Endothelial cell (in vitro differentiated cells): ENCODE results near the gene DYNLL2. TPM values are rescaled to one million over a fixed set of nuclear protein-coding genes. Genes with fewer than 3 reads are reported as not detected.

ENCODE experiments used
- DNase-seq: peaks from one replicate; pipeline ENCODE4 v3.0.0; 2021; ENCODE audit warnings: low spot score
- H3K27ac Mint-ChIP-seq: one replicate; pipeline ENCODE4 v1.8.0; 2021; ENCODE audit warnings: mixed read lengths, inconsistent platforms; ENCODE audit not compliant: unreplicated experiment
- H3K27me3 Mint-ChIP-seq: one replicate; pipeline ENCODE4 v1.8.0; 2021; ENCODE audit warnings: mild to moderate bottlenecking, moderate library complexity, mixed read lengths, inconsistent platforms; ENCODE audit not compliant: unreplicated experiment
- H3K36me3 Mint-ChIP-seq: one replicate; pipeline ENCODE4 v1.8.0; 2021; ENCODE audit warnings: mild to moderate bottlenecking, low read depth, mixed read lengths, inconsistent platforms; ENCODE audit not compliant: unreplicated experiment
- H3K4me1 Mint-ChIP-seq: one replicate; pipeline ENCODE4 v1.8.0; 2021; ENCODE audit warnings: mild to moderate bottlenecking, mixed read lengths, inconsistent platforms; ENCODE audit not compliant: unreplicated experiment
- H3K4me3 Mint-ChIP-seq: one replicate; pipeline ENCODE4 v1.8.0; 2021; ENCODE audit warnings: mild to moderate bottlenecking, mixed read lengths, inconsistent platforms; ENCODE audit not compliant: unreplicated experiment
- H3K9me3 Mint-ChIP-seq: one replicate; pipeline ENCODE4 v1.8.0; 2021; ENCODE audit warnings: mixed read lengths, inconsistent platforms; ENCODE audit not compliant: unreplicated experiment
- CTCF ChIP-seq: fragments of 200-600 bp; sonication (generic); IDR thresholded peaks from one replicate; pipeline ENCODE4 v1.5.0; 2021; ENCODE audit warnings: antibody characterized with exemption; ENCODE audit not compliant: unreplicated experiment
- total RNA-seq: library from RNA; stranded (reverse); fragmentation: NEBNext Ultra II Directional; extraction: Animal tissue kit (Norgen Biotek cat#: 25700); gene quantifications from one replicate; pipeline ENCODE4 v1.2.1, GENCODE V29; 2021; ENCODE audit not compliant: unreplicated experiment

DYNLL2 gene
- total RNA-seq, 1 donor from 2014 or later: 14.6 TPM

GRCh38 chr17:58050966-58051365 is 32.3 kb upstream of the DYNLL2 start:
- no peak overlapping the region for H3K27ac Mint-ChIP-seq
- H3K9me3 Mint-ChIP-seq: no peaks in the 10 kb centered on the region
- H3K4me1 Mint-ChIP-seq: peaks cover 2% of the 10 kb centered on the region
- H3K4me3 Mint-ChIP-seq: no peak overlapping the region
- no peak for DNase-seq
- peaks cover 5% of the 10 kb centered on the region for H3K27me3 Mint-ChIP-seq
- no peaks in the 10 kb centered on the region for H3K36me3 Mint-ChIP-seq
- TF ChIP-seq CTCF: no peak

- Mint-ChIP-seq H3K4me3 (no peak overlapping the region), H3K9me3 (no peaks in the 10 kb centered on the region), H3K36me3 (no peaks in the 10 kb centered on the region), H3K4me1 (no peaks in the 10 kb centered on the region), H3K27me3 (peaks cover 5% of the 10 kb centered on the region), H3K27ac (no peak overlapping the region)
- TF ChIP-seq CTCF: no peak
- no peak for DNase-seq
These were observed 31.8 kb upstream of the DYNLL2 start for GRCh38 chr17:58051468-58051867.

GRCh38 chr17:58052407-58052806 is 30.8 kb upstream of the DYNLL2 start:
- Mint-ChIP-seq H3K4me3 (no peak overlapping the region), H3K27me3 (peaks cover 5% of the 10 kb centered on the region), H3K36me3 (no peaks in the 10 kb centered on the region), H3K9me3 (no peaks in the 10 kb centered on the region), H3K4me1 (no peaks in the 10 kb centered on the region), H3K27ac (no peak overlapping the region)
- DNase-seq: no peak
- TF ChIP-seq CTCF: no peak

- no peaks in the 10 kb centered on the region for H3K9me3 Mint-ChIP-seq
- no peaks in the 10 kb centered on the region for H3K36me3 Mint-ChIP-seq
- no peak overlapping the region for H3K27ac Mint-ChIP-seq
- no peak for TF ChIP-seq CTCF
- no peak overlapping the region for H3K4me3 Mint-ChIP-seq
- no peak for DNase-seq
- H3K27me3 Mint-ChIP-seq: peaks cover 5% of the 10 kb centered on the region
- no peaks in the 10 kb centered on the region for H3K4me1 Mint-ChIP-seq
These were observed 30.1 kb upstream of the DYNLL2 start for GRCh38 chr17:58052945-58053715.

GRCh38 chr17:58054641-58055040 is 28.6 kb upstream of the DYNLL2 start:
- no peaks in the 10 kb centered on the region for H3K9me3 Mint-ChIP-seq
- H3K4me3 Mint-ChIP-seq: no peak overlapping the region
- no peak overlapping the region for H3K27ac Mint-ChIP-seq
- H3K4me1 Mint-ChIP-seq: no peaks in the 10 kb centered on the region
- TF ChIP-seq CTCF: no peak
- H3K36me3 Mint-ChIP-seq: no peaks in the 10 kb centered on the region
- peaks cover 3% of the 10 kb centered on the region for H3K27me3 Mint-ChIP-seq
- DNase-seq: no peak
